Measurements from ENCODE around the gene RPTOR.

DNA sequence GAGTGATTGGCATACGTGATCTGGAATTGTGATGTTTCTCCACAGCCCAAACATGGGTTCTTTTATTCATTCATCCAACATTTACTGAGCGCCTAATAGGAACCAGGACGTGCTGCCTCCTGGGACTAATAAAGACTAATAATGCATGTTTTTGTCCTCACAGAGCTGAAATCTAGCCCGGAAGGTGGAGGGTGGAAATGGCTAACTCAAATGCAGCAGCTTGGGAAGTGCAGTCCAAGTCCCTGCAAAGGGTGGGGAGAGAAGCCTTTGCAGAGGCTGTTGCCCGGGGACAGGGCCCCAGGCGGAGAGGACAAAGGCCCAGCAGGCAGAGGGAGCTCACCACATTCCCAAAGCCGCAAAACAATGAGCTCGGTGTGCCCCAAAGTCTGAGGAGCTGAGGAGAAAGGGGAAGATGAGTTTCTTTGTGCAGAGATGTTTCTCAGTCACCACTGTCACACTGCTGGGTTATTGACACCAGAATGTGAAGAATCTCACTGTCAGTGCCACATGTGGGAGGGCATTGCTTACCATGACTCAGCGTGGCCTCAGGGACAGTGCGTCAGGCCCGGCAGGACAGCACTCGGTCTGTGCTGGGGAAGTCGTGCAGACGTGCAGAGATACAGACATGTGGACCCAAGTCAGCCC is 328.8 kb downstream of the RPTOR start:
- TF ChIP-seq, protein P1, sequence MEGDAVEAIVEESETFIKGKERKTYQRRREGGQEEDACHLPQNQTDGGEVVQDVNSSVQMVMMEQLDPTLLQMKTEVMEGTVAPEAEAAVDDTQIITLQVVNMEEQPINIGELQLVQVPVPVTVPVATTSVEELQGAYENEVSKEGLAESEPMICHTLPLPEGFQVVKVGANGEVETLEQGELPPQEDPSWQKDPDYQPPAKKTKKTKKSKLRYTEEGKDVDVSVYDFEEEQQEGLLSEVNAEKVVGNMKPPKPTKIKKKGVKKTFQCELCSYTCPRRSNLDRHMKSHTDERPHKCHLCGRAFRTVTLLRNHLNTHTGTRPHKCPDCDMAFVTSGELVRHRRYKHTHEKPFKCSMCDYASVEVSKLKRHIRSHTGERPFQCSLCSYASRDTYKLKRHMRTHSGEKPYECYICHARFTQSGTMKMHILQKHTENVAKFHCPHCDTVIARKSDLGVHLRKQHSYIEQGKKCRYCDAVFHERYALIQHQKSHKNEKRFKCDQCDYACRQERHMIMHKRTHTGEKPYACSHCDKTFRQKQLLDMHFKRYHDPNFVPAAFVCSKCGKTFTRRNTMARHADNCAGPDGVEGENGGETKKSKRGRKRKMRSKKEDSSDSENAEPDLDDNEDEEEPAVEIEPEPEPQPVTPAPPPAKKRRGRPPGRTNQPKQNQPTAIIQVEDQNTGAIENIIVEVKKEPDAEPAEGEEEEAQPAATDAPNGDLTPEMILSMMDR (IDR thresholded peaks at IDR 0.05; ENCODE audit: low read length) = no peak
- TF ChIP-seq EZH2 (IDR thresholded peaks at IDR 0.05; ENCODE audit: borderline replicate concordance, low read length) = no peak

Measured in OCI-LY1 (cell line).